Activated CD4-positive, alpha-beta memory T cell treated with anti-CD3 and anti-CD28 coated beads for 36 hours (primary cell): ENCODE data around the gene SERPINA9. TPM values are rescaled to one million over a fixed set of nuclear protein-coding genes. Genes with fewer than 3 reads are reported as not detected.
A peak's percentile ranks its signal among the peaks of the same experiment; 100 is the strongest.
"Not testable (repeated sequence)": the region's sequence is repeated elsewhere in the genome, so short reads cannot be mapped to it uniquely, and the experiment has no call there.

Source experiments
- CTCF ChIA-PET: fragments of 350-600 bp; sonication (Branson Sonifier 250); formaldehyde crosslinking; loops from one replicate; lab custom pipeline; 2021; ENCODE audit warnings: antibody characterized with exemption, inconsistent platforms; lab: Charles Lee
- POLR2A ChIA-PET: fragments of 350-600 bp; sonication (Branson Sonifier 250); formaldehyde crosslinking; loops from one replicate; lab custom pipeline; 2021; ENCODE audit warnings: antibody characterized with exemption; lab: Charles Lee
- DNase-seq: peaks from one replicate; pipeline ENCODE4 v3.0.0-alpha.2; 2020
- H3K27ac Mint-ChIP-seq: one replicate; pipeline ENCODE4 v1.8.0; 2021; ENCODE audit warnings: mixed read lengths
- H3K27me3 Mint-ChIP-seq: one replicate; pipeline ENCODE4 v1.8.0; 2021; ENCODE audit warnings: mixed read lengths
- H3K36me3 Mint-ChIP-seq: one replicate; pipeline ENCODE4 v1.8.0; 2021; ENCODE audit warnings: mixed read lengths
- H3K4me1 Mint-ChIP-seq: one replicate; pipeline ENCODE4 v1.8.0; 2021; ENCODE audit warnings: low read depth, mixed read lengths
- H3K4me3 Mint-ChIP-seq: one replicate; pipeline ENCODE4 v1.8.0; 2021; ENCODE audit warnings: mild to moderate bottlenecking, mixed read lengths
- H3K9me3 Mint-ChIP-seq: one replicate; pipeline ENCODE4 v1.8.0; 2021; ENCODE audit warnings: mixed read lengths
- intact Hi-C: fragments of 100-400 bp; cut with micrococcal nuclease; formaldehyde crosslinking; loops from one replicate; pipeline ENCODE4 v1.15.1; 2023
- total RNA-seq, 2 experiments: library from RNA; stranded (reverse); gene quantifications; one replicate each; pipeline ENCODE4 v1.2.3, GENCODE V29; 2021

The SERPINA9 gene
- total RNA-seq, 2 experiments from 2014 or later = not detected

- ChIA-PET POLR2A (no interaction called here), CTCF (interaction anchor here (0.7 to 4.2 kb wide), 6 partner anchors 8 to 352 kb away, joined by 3 to 58 read pairs (median 14); no protein-coding TSS in a partner anchor)
- no peak for DNase-seq
- H3K4me1 Mint-ChIP-seq = peaks cover 15% of the 10 kb centered on the region
- H3K36me3 Mint-ChIP-seq = no peaks in the 10 kb centered on the region
- H3K9me3 Mint-ChIP-seq = no peaks in the 10 kb centered on the region
- H3K4me3 Mint-ChIP-seq = no peak overlapping the region
- intact Hi-C loops = no loop called here
- peaks cover 13% of the 10 kb centered on the region for H3K27me3 Mint-ChIP-seq
- H3K27ac Mint-ChIP-seq = no peak overlapping the region
Observed at GRCh38 chr14:94484481-94484880, 8.5 kb upstream of the SERPINA9 start.

- ChIA-PET POLR2A (no interaction called here), CTCF (interaction anchor here (1.3 to 3.1 kb wide), 2 partner anchors 9 to 346 kb away, joined by 4 to 24 read pairs; no protein-coding TSS in a partner anchor)
- DNase-seq = peak; percentile 12
- H3K27ac Mint-ChIP-seq = no peak overlapping the region
- peaks cover 4% of the 10 kb centered on the region for H3K9me3 Mint-ChIP-seq
- no peaks in the 10 kb centered on the region for H3K36me3 Mint-ChIP-seq
- peaks cover 12% of the 10 kb centered on the region for H3K27me3 Mint-ChIP-seq
- intact Hi-C loops = no loop called here
- no peak overlapping the region for H3K4me3 Mint-ChIP-seq
- peaks cover 15% of the 10 kb centered on the region for H3K4me1 Mint-ChIP-seq
Observed at GRCh38 chr14:94483729-94484275, 7.8 kb upstream of the SERPINA9 start.

GRCh38 chr14:94483071-94483451, 7.1 kb upstream of the SERPINA9 start:
- Mint-ChIP-seq H3K27me3 (peaks cover 10% of the 10 kb centered on the region), H3K9me3 (peaks cover 10% of the 10 kb centered on the region), H3K36me3 (no peaks in the 10 kb centered on the region), H3K4me1 (peaks cover 15% of the 10 kb centered on the region), H3K27ac (no peak overlapping the region), H3K4me3 (no peak overlapping the region)
- no peak for DNase-seq
- ChIA-PET POLR2A (no interaction called here), CTCF (no interaction called here)
- intact Hi-C loops = no loop called here

- intact Hi-C loops, POLR2A ChIA-PET, H3K36me3 Mint-ChIP-seq, H3K27ac Mint-ChIP-seq, CTCF ChIA-PET, H3K4me3 Mint-ChIP-seq, DNase-seq: not testable (repeated sequence)
- peaks cover 15% of the 10 kb centered on the region for H3K9me3 Mint-ChIP-seq
- H3K27me3 Mint-ChIP-seq = peaks cover 10% of the 10 kb centered on the region
- H3K4me1 Mint-ChIP-seq = peaks cover 15% of the 10 kb centered on the region
Observed at GRCh38 chr14:94482132-94483070, 6.4 kb upstream of the SERPINA9 start.

- ChIA-PET CTCF (no interaction called here), POLR2A (no interaction called here)
- peak; percentile 31 for DNase-seq
- Mint-ChIP-seq H3K4me1 (peaks cover 15% of the 10 kb centered on the region), H3K27ac (no peak overlapping the region), H3K36me3 (no peaks in the 10 kb centered on the region), H3K4me3 (no peak overlapping the region), H3K9me3 (peaks cover 16% of the 10 kb centered on the region), H3K27me3 (peaks cover 4% of the 10 kb centered on the region)
- intact Hi-C loops = no loop called here
Observed at GRCh38 chr14:94481468-94482131, 5.6 kb upstream of the SERPINA9 start.

- ChIA-PET POLR2A (no interaction called here), CTCF (interaction anchor here (0.5 kb wide), 1 partner anchor 191 kb away, joined by 3 read pairs; no protein-coding TSS in a partner anchor)
- intact Hi-C loops = no loop called here
- Mint-ChIP-seq H3K36me3 (no peaks in the 10 kb centered on the region), H3K27ac (no peak overlapping the region), H3K9me3 (peaks cover 16% of the 10 kb centered on the region), H3K4me3 (no peak overlapping the region), H3K4me1 (peaks cover 11% of the 10 kb centered on the region), H3K27me3 (no peaks in the 10 kb centered on the region)
- DNase-seq = no peak
Observed at GRCh38 chr14:94480809-94481208, 4.8 kb upstream of the SERPINA9 start.

GRCh38 chr14:94478420-94478819, 2.4 kb upstream of the SERPINA9 start:
- Mint-ChIP-seq H3K36me3 (no peaks in the 10 kb centered on the region), H3K27ac (no peak overlapping the region), H3K4me3 (no peak overlapping the region), H3K9me3 (peaks cover 16% of the 10 kb centered on the region), H3K27me3 (no peaks in the 10 kb centered on the region), H3K4me1 (peaks cover 4% of the 10 kb centered on the region)
- no peak for DNase-seq
- intact Hi-C loops = no loop called here
- POLR2A ChIA-PET = no interaction called here
- CTCF ChIA-PET = interaction anchor here (1.2 kb wide), 1 partner anchor 45 kb away, joined by 3 read pairs; no protein-coding TSS in a partner anchor

- POLR2A ChIA-PET = no interaction called here
- DNase-seq = no peak
- Mint-ChIP-seq H3K36me3 (no peaks in the 10 kb centered on the region), H3K9me3 (peaks cover 16% of the 10 kb centered on the region), H3K4me3 (no peak overlapping the region), H3K27ac (no peak overlapping the region), H3K4me1 (no peaks in the 10 kb centered on the region), H3K27me3 (peaks cover 9% of the 10 kb centered on the region)
- intact Hi-C loops = no loop called here
- CTCF ChIA-PET = interaction anchor here (2.6 kb wide), 1 partner anchor 11 kb away, joined by 16 read pairs; no protein-coding TSS in a partner anchor
Observed at GRCh38 chr14:94474581-94475031, 1.4 kb downstream of the SERPINA9 start.

- Mint-ChIP-seq H3K9me3 (peaks cover 13% of the 10 kb centered on the region), H3K4me3 (no peak overlapping the region), H3K36me3 (no peaks in the 10 kb centered on the region), H3K27ac (no peak overlapping the region), H3K4me1 (no peaks in the 10 kb centered on the region), H3K27me3 (peaks cover 9% of the 10 kb centered on the region)
- CTCF ChIA-PET = interaction anchor here (2.6 kb wide), 1 partner anchor 12 kb away, joined by 16 read pairs; no protein-coding TSS in a partner anchor
- intact Hi-C loops = no loop called here
- POLR2A ChIA-PET = no interaction called here
- no peak for DNase-seq
Observed at GRCh38 chr14:94473666-94474410, 2.2 kb downstream of the SERPINA9 start.

- no peaks in the 10 kb centered on the region for H3K36me3 Mint-ChIP-seq
- peaks cover 9% of the 10 kb centered on the region for H3K27me3 Mint-ChIP-seq
- H3K4me3 Mint-ChIP-seq = no peak overlapping the region
- peaks cover 4% of the 10 kb centered on the region for H3K9me3 Mint-ChIP-seq
- H3K4me1 Mint-ChIP-seq = no peaks in the 10 kb centered on the region
- ChIA-PET POLR2A (no interaction called here), CTCF (no interaction called here)
- no peak overlapping the region for H3K27ac Mint-ChIP-seq
- intact Hi-C loops = no loop called here
- DNase-seq = no peak
Observed at GRCh38 chr14:94472842-94473241, 3.2 kb downstream of the SERPINA9 start.

- ChIA-PET CTCF (no interaction called here), POLR2A (no interaction called here)
- intact Hi-C loops = no loop called here
- DNase-seq = no peak
- H3K36me3 Mint-ChIP-seq = no peaks in the 10 kb centered on the region
- peaks cover 1% of the 10 kb centered on the region for H3K9me3 Mint-ChIP-seq
- no peak overlapping the region for H3K27ac Mint-ChIP-seq
- peaks cover 12% of the 10 kb centered on the region for H3K27me3 Mint-ChIP-seq
- H3K4me3 Mint-ChIP-seq = no peak overlapping the region
- no peaks in the 10 kb centered on the region for H3K4me1 Mint-ChIP-seq
Observed at GRCh38 chr14:94471045-94471444, 5.0 kb downstream of the SERPINA9 start.
